Ishikawa (cell line): ENCODE data around the gene TBPL1.

Source experiments
- CEBPB ChIP-seq: IDR thresholded peaks from 2 replicates; pipeline ENCODE4 v1.6.1; 2012
- CREB1 ChIP-seq: IDR thresholded peaks from 2 replicates; pipeline ENCODE4 v1.6.1; 2012; ENCODE audit warnings: low read depth
- EGR1 ChIP-seq: IDR thresholded peaks from 2 replicates; pipeline ENCODE4 v1.6.1; 2012
- EP300 ChIP-seq: IDR thresholded peaks from 2 replicates; pipeline ENCODE4 v1.6.1; 2012; ENCODE audit warnings: borderline replicate concordance
- FOXM1 ChIP-seq: IDR thresholded peaks from 2 replicates; pipeline ENCODE4 v1.6.1; 2012; ENCODE audit warnings: low read depth, borderline replicate concordance
- MAX ChIP-seq: IDR thresholded peaks from 2 replicates; pipeline ENCODE4 v1.6.1; 2012
- NFIC ChIP-seq: IDR thresholded peaks from 2 replicates; pipeline ENCODE4 v1.6.1; 2012
- RAD21 ChIP-seq: IDR thresholded peaks from 2 replicates; pipeline ENCODE4 v1.6.1; 2012; ENCODE audit warnings: low read depth
- REST ChIP-seq: IDR thresholded peaks from 2 replicates; pipeline ENCODE4 v1.6.1; 2012; ENCODE audit warnings: low read depth, mild to moderate bottlenecking
- TAF1 ChIP-seq: IDR thresholded peaks from 2 replicates; pipeline ENCODE4 v1.6.1; 2012; ENCODE audit warnings: low read depth, mild to moderate bottlenecking
- TCF12 ChIP-seq: IDR thresholded peaks from 2 replicates; pipeline ENCODE4 v1.6.1; 2012; ENCODE audit warnings: low read depth
- TEAD4 ChIP-seq: IDR thresholded peaks from 2 replicates; pipeline ENCODE4 v1.6.1; 2012
- USF1 ChIP-seq: IDR thresholded peaks from 2 replicates; pipeline ENCODE4 v1.6.1; 2012
- YY1 ChIP-seq: IDR thresholded peaks from 2 replicates; pipeline ENCODE4 v1.6.1; 2012; ENCODE audit warnings: low read depth
- ZBTB7A ChIP-seq: IDR thresholded peaks from 2 replicates; pipeline ENCODE4 v1.6.1; 2012; ENCODE audit warnings: low read depth

TBPL1 gene

GRCh38 chr6:134020543-134020942, 67.5 kb downstream of the TBPL1 start:
- TF ChIP-seq EGR1 (no peak), CEBPB (no peak), ZBTB7A (no peak), CREB1 (no peak), YY1 (no peak), NFIC (no peak), TCF12 (no peak), FOXM1 (no peak), MAX (no peak), TEAD4 (no peak), EP300 (no peak), USF1 (no peak), RAD21 (no peak), TAF1 (no peak)

- TF ChIP-seq MAX (no peak), USF1 (no peak), TEAD4 (no peak), NFIC (no peak), TAF1 (no peak), CREB1 (no peak)
These were observed 67.9 kb downstream of the TBPL1 start for GRCh38 chr6:134020968-134021367.

- no peak for TF ChIP-seq TCF12
- no peak for TF ChIP-seq YY1
- TF ChIP-seq CEBPB: no peak
- TF ChIP-seq NFIC: no peak
- TF ChIP-seq MAX: no peak
- no peak for TF ChIP-seq REST
- no peak for TF ChIP-seq RAD21
- TF ChIP-seq TAF1: no peak
- TF ChIP-seq USF1: no peak
- no peak for TF ChIP-seq EGR1
- TF ChIP-seq ZBTB7A: no peak
- no peak for TF ChIP-seq CREB1
- TF ChIP-seq TEAD4: no peak
- no peak for TF ChIP-seq EP300
- TF ChIP-seq FOXM1: no peak
These were observed 68.5 kb downstream of the TBPL1 start for GRCh38 chr6:134021396-134022122.

GRCh38 chr6:134022650-134023049, 69.6 kb downstream of the TBPL1 start:
- no peak for TF ChIP-seq NFIC
- no peak for TF ChIP-seq EP300
- TF ChIP-seq TCF12: no peak
- no peak for TF ChIP-seq RAD21

GRCh38 chr6:134026597-134026996, 73.6 kb downstream of the TBPL1 start:
- no peak for TF ChIP-seq RAD21
- TF ChIP-seq TCF12: no peak
- TF ChIP-seq MAX: no peak

- TF ChIP-seq TEAD4: no peak
- no peak for TF ChIP-seq CREB1
- TF ChIP-seq USF1: no peak
- TF ChIP-seq RAD21: no peak
- no peak for TF ChIP-seq CEBPB
- TF ChIP-seq TAF1: no peak
- TF ChIP-seq REST: no peak
- TF ChIP-seq EGR1: no peak
- TF ChIP-seq NFIC: no peak
- no peak for TF ChIP-seq TCF12
- no peak for TF ChIP-seq ZBTB7A
These were observed 75.4 kb downstream of the TBPL1 start for GRCh38 chr6:134028438-134028837.
